ENCODE results near the gene IFT81.

DNA sequence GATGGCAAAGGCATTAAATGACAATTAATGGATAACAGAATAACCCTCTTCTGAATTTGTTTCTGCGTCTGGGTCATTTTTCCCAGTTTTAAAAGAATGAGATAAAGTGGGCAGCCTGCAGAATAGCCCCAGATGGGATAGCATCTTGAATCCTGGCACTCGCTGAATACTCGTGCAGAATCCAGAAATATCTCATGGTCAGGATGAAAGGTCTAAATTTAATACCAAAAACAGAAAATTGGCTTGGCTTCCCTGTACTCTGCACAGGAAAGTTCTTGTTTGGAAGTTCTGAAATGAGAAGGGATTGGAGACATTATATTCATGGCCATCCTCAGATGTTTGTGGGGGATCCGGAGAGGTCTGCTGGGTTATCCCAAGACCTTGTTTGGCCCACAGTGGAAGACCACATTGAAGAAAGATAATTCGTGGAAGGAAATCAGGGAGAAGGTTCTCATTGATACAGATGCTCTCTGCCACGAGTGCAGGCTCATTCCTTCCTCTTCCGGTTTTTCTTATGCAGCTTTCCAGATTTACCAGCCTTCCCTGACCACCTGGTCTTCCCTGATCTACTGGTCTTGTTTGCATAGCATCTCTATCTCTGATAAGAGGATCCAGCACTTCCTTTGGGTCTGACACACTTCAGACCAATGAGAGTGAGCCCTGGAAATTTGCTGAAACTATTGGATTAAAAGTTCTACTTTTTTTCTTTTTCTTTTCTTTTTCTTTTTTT lies 6.0 kb upstream of the IFT81 start:
- TF ChIP-seq POLR2A (IDR thresholded peaks at IDR 0.05) (no peak), EP300 (IDR thresholded peaks at IDR 0.05) (no peak)
- TF ChIP-seq, protein P1, sequence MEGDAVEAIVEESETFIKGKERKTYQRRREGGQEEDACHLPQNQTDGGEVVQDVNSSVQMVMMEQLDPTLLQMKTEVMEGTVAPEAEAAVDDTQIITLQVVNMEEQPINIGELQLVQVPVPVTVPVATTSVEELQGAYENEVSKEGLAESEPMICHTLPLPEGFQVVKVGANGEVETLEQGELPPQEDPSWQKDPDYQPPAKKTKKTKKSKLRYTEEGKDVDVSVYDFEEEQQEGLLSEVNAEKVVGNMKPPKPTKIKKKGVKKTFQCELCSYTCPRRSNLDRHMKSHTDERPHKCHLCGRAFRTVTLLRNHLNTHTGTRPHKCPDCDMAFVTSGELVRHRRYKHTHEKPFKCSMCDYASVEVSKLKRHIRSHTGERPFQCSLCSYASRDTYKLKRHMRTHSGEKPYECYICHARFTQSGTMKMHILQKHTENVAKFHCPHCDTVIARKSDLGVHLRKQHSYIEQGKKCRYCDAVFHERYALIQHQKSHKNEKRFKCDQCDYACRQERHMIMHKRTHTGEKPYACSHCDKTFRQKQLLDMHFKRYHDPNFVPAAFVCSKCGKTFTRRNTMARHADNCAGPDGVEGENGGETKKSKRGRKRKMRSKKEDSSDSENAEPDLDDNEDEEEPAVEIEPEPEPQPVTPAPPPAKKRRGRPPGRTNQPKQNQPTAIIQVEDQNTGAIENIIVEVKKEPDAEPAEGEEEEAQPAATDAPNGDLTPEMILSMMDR (IDR thresholded peaks at IDR 0.05) = no peak
